GM21825 (cell line): Measurements from ENCODE around the gene NDST1.

Experiments used
- ATAC-seq: cut with Tn5 transposase; IDR thresholded peaks from one replicate; pipeline ENCODE4 v1.9.1; 2021; ENCODE audit warnings: mild to moderate bottlenecking, moderate library complexity; ENCODE audit not compliant: unreplicated experiment

Gene NDST1

DNA sequence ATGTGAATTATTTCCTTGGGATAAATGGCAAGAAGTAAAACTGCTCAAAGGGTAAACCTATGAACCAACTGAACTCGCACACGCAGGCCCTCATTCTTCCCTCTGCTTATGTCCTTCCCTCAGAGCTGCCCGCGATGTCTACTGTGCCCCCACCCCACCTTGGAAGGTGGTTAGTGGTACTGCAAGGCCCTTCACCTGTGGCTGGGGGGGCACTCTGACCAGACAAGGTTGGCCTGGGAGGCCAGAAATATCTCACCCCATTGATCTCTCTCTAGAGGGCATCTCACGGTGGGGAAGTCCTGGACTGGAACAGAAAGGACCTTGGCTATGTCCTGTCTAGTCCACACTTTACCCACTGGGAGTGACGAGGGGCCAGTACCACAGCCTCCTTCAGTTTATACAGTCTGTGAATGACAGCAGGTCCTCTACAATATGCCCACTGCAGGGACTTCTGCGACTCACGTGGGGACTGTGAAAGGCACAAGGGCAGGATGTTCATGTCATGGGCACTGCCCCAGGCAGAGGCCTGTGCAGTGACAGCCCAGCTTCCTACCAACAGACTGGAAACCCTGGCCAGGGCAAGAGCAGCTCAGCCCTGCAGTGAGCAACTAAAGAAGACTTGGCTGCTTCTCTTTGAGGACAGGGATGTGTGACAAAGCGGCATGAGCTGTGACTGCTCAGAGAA lies 75.8 kb downstream of the NDST1 start:
- no peak for ATAC-seq

DNA sequence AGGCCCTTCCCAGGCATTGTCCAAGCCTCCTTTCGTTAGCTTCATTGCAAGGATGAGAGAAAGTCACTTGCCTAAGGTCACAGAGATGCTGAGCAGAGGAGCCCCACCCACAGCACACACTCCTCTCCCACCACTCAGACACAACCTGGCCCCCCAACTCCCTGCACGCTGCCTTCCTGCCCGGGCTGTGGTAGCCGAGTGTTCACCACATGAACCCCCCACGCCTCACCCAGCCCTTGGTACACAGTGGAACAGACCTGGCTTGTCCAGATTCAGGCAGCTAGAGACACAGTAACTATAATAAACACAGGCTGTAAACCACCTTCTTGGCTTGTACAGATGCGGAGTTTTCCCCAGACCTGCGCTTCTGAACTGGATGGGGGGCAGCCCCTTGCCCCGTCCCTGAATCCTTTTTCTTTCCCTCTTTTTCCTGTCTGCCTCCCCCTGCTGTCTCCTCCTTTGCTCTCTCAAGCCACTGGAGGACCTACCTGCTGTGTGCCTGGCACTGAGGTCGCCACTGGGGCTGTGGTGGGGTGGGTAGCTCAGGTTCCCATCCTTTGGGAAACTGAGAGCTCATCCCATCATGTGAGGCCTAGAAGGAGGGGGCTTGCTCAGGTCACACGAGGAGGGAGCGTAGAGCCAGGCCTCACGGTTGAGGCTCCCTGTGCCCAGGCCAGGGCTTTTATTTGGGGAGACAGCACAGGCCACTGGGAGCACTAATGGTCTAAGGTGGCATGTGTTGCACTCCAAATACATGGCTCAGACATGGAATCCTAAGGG lies 76.8 kb downstream of the NDST1 start:
- ATAC-seq, result no peak

DNA sequence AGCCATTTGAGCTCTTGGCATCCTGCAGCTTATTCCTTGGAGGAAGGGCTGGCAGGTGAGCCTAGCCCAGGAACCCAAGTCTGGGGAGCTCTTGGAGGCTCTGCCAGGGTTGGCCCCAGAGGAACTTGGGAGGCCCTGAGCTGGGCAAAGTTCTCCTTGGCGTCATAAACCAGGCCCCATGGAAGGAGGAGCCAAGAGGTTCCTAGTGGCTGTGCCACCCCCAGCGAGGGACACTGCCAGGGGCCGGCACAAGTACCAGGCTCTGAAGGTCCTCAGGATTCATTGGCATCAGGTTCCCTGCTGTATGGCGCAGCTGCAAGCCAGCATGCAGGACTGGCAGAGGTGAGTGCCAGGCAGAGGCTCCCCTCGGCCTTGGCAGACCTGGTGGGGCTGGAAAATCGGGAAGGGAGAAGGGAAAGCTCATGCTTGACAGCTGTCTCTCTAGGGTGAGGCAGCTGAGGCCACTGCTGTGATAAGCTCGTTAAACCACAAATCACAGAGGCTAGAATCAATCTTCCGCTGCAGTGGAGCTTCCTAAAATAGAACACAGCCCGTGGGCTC lies 77.9 kb downstream of the NDST1 start:
- ATAC-seq, result no peak

DNA sequence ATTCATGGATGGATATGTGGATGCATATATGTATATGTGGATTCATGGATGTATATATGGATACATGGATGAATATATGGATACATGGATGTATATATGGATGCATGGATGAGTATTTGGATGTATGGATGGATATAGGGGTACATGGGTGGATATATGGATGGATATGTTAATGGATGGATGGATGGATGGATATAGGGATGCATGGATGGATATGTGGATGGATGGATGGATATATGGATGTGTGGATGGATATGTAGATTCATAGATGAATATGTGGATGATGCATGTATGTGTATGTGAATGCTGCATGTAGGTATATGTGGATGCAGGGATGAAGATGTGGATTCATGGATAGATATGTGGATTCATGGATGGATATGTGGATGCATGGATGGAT lies 79.1 kb downstream of the NDST1 start:
- no peak for ATAC-seq

DNA sequence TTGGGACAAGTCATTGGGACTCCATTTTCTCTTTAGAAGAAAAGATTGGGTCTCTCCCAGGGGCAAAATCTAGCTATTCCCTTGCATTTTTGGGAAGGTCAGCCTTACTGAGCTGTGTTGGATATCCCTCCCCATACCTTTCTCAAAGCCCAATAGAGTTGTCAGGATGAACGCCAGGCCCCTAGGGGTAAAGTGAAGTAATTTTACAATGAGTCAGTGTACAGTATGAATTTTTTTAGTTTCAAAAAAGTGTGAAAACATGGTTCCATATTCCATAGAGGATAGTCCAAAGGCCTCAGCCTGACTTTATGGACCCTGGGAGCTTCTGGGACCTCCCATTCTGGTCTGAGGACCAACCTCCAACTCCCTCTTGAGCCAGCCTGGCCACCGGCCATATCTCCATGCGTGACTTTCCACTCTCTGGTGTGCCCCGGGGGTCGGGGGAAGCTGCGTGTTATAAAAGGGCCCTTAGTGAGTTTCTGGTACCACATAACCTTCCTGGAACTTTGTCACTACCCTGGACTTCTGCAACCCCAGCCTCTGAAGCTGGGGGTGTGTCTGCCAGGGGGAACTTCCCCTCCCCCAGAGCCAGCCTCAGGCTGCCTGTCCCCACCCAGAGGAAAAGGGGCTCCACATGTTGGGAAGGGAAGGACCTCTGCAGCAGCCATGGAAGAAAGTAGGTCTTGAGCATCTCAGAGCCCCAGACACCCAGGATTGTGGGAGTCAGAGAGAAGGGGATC lies 80.1 kb downstream of the NDST1 start:
- ATAC-seq, result no peak

DNA sequence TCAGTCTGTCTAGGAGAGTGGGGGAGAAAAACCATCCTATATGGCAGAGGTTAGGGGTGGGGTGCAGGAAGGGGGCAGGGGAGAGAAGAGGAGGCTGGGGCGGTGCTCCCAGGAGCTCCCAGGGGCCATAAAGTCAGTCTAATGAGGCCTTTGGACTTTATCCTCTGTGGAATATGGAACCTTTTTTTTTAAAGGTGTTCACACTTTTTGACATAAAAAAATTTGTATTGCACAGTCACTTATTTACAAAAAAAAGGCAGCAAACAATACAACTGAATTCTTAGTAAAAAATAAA lies 80.6 kb downstream of the NDST1 start:
- ATAC-seq, result no peak

DNA sequence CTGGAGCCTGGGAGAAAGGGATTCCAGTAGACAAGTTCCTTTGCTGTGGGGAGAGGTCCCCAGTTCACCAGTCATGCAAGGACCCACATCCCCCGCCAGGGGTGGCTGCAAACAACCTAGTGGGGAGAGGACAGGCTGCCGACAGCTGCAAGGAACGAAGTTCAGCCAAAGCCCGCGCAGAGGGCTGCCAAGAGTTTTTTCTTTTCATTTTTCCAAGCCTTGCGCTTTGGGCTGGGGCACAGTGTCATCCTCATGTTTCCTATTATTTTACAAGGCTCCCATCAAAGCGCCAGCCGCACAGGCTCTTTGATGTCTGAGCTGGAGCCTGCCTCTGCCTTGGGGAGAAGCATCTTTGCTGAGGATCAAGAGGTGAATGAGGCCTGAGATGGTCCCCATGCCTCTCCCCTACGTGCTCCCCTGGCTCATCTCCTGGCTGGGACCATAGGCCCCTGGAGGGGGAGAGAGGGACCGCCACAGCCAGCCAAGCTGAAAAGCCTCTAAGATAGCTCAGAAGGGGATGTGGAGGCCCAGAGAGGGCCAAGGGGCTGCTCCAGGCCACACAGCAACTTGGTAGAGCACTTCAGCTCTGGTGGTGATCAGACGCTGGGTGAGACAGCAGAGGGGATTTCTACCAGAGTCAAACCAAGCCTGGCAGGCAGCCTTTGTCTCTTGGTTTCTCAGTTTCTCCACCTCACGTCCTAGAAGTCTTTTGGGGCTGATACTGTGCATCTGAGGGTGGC lies 82.1 kb downstream of the NDST1 start:
- no peak for ATAC-seq

DNA sequence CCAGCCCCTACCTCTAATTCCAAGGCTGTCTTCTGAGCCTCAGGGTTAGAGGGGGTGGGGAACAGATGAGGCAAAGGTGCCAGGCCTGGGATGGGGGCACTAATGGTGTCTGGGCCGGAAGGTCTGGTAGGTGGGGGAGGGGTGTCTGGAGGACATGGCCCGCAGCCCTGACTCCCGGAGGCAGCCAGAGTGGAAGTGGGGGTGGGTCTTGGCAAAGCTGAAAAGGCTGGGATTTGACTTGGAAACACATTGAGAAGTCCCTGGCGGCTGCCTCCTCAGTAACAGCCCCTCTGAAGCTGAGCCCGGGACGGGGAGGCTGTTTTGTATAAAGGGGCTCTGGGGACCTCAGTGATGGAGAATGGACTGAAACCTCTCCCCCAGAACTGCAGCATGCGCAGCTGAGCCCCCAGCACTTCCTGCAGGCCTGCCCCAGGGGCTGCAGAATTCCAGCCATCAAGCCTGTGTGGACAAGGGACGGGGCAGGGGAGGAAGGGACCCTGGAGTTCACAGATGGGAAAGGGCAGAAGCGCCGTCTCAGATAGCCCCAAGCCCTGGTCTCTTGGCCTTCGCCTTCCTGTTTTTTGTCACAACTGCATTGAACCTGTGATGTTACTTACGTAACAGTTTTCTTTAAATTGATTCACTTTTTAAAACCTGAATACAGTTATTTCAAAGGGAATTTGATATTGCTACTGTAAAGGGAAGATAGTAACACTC lies 83.2 kb downstream of the NDST1 start:
- ATAC-seq, result no peak

DNA sequence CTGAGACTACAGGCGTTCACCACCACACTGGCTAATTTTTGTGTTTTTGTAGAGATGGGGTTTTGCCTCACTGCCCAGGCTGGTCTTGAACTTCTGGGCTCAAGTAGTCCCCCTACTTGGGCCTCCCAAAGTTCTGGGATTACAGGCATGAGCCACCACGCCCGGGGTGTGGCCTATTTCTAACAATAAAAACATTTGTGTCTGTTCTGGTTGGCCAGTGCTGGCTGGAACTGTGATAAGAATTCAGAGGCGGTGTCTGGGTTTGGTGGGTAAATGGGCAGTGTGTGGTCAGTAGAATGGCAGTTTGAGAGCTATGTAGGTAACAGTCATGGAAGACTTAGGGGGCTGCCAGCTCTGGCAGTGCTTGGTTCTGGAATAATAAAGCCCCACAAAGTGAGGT lies 85.7 kb downstream of the NDST1 start:
- ATAC-seq, result no peak

DNA sequence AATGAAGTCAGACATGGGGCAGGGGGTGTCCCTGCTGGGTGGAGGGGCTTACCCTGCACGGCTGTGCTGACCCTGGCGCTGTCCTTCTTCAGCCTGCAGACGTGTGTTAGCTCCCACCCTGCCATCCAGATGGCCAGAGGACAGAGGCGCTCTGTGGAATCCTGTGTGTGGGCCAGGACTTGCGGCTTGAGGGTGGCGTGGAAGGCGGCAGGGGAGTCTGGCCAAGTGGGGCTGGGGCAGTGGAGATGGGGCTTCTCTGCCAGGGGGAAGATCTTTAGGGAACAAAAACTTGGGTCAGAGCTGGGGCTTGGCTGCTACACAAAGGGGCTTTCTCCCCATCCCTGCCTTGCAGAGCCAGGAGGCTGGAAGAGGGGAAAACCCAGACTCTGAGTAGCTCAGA lies 86.1 kb downstream of the NDST1 start:
- ATAC-seq, result no peak

DNA sequence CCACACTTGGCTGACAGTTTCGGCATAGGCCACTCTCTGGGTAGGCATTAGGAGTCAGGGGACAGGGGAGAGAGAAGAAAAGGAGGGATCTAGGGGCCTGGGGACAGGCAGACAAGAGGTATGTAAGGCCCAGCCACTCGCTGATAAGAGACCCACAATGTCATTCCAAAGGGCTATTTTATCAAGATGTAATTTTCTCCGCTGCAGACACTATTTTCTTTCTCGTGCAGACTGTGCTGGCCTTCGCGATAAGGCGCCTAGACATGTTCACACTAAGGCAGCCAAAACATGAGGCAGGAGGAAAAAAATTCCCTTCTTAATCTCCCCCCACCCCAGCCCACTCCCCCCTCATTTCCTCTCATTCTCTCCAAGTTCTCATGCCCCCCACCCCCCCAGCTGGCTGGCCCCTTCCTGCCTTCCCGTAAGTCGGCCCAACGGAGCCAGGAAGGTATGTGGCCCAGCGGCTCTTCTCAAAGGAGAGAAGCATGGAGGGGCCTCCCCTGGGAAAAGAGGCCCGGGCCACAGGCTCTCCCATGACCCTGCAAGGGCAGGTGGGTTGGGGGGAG lies 87.6 kb downstream of the NDST1 start:
- no peak for ATAC-seq

DNA sequence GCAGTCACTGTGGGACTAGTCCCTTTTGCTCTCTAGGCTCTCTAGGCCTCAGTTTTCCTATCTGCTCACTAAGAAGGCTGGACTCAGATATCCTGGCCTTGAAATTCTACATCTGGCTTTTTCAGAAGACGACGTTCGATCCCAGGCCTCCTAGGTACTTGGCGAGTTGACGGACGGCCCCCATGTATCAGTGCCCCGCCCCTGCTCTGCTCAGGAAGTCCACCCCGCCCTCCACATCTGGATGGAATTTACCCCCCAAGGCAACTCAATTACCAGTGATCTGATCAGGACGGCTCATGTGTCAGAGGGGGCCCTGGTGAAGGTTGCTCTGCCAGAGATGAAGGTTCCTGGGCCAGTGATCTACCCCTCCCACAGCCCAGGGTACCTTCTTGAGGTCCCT lies 88.4 kb downstream of the NDST1 start:
- no peak for ATAC-seq

DNA sequence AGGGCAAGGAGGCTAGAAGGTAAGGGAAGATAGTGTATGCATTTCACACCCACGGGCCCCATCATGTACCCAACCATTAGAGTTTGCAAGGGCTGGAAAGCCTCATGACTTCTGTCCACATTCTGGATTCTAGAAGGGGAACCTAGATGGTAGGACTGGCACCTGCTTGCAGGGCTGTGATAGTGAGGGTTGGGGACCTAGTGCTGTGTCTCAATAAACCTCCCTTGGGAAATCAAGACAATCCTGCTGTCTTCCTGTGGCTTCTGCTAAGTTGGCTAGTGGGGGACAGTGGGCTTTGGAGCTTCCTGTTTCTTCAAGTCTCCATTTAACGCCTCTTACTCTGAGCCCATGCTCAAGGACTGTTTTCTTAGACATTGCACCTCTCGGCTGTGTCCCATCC lies 88.9 kb downstream of the NDST1 start:
- ATAC-seq, result no peak

DNA sequence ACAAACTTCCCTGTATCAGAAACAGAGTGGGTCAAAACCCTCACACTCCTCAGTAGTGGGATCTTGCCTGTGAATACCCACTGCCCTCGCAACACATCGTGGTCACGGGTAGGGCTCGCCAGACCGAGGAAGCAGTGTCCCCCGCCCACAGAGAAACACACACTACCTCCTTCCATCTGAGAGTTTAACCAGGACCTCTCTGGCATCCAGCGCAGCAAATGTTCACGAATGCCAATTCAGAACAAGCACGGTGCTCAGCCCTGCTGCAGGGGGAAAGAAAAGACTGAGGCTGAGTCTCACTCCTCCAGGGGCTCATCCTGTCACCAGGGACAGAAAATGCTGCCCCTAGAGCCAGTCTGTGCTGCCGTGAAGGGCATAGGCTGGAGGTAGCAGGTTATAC lies 90.1 kb downstream of the NDST1 start:
- no peak for ATAC-seq

DNA sequence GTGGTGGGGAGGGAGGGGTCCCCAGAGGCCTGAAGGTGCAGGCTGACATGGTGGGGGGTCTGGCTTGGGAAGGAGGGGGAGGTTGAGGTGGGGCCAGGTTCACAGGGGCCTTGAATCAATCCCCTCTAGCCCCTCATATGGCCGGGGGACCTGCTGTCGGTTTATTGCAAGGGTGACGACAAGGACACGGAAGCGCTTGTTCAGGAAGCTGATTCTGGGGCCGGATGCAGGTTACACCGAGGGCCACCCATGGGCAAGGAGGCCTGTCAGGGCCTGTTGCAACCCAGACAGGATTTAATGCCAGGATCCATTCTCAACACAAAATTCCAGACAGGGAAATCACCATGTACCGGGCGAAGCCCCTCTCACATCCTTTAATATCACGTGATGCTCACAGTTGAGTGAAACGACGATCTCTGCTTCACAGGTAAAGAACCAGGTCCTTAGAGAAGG lies 90.9 kb downstream of the NDST1 start:
- no peak for ATAC-seq

DNA sequence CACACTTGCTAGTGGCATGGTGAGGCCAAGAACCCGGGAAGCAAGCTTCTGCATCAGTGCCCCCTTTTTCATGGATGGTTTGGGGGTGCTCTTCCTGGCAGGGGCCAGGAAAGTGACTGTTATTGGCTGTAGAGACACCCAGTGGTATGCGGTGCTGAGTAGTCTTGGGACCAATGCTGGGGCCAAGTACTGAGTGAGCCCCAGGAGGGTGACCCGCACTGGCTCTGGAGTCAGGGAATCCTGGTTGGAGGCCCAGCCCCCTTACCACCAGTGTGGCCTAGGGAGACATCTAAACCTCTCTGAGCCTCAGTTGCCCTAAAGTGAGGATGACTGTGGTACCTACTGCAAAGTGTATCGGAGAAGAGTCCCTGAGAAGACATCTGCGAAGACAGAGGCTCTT lies 91.3 kb downstream of the NDST1 start:
- no peak for ATAC-seq

DNA sequence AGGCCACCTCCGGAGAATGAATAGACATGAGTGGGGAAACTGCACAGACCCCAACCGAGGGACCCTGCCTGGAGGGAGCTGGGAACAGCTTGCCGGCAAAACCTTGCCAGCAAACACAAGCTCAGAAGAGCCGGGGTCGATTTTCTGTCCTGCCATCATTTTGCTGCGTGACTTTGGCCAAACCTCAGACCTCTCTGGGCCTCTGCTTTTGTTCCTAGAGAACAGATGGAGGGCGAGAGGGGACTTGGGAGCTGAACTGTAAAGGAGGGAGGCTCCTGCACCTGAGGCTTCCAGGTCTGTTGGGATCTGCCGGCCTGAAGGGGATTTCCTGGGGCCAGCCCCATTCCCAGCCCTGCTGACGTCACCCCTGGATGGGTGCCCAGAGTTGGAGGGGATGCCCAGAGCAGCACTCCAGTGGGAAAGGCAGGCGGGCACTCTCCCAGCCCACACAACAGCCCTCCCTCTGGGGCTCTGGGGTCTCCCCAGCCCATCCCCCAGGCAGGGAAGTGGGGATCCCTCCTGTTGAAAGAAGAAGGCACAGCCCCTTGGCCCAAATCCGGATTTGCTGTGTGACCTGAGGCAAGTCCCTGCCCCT lies 92.1 kb downstream of the NDST1 start:
- ATAC-seq, result no peak

DNA sequence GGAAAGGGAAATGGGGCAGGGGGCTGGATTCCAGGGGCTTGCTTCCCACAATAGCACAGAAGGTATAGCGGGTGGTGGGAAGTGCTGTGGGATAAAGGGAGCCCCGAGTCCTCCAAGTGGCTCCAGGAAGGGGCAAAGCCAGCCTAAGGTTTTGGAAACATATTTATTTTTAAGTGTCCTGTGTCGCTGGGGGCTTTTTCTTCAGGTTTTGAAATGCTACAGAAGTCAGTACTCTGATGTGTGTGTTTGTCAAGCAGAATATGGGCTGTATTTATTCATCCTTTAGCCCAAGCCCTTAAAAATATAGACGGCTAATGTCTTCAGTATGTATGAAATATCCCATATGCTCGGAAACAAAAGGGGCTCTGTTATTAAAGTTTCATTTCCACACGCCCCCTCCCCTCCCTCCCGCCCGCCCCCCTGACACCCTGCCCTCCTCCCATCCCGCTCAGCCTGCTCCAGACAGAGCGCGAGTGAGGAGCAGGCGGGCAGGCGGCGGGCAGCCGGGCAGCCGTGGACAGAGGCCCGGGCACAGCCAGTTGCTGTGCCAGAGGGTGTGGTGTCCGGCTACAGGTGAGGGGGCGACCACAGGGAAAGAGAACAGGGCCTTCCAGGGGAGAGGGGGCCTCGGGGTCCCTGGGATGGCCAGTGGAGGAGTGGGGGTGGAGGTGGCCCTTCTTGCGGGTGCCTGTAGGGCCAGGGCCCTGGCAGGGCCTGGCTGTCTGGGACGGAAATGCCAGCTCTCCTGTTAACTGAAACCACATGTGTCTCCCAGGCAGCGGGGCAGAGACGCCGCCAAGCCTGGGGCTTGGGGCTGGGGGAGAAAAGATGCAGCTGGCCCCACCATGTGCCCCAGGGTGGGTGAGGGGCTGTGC lies 92.9 kb downstream of the NDST1 start:
- ATAC-seq, result no peak
